HepG2 (cell line): ENCODE results near the gene AP4M1. TPM values are rescaled to one million over a fixed set of nuclear protein-coding genes. Genes with fewer than 3 reads are reported as not detected.

Source experiments
- AGO1 ChIP-seq: fragments of 200-400 bp; formaldehyde crosslinking; IDR thresholded peaks from 2 replicates; pipeline ENCODE4 v1.6.1; 2017; ENCODE audit warnings: mild to moderate bottlenecking, low read depth, low read length, moderate library complexity; ENCODE audit not compliant: poor library complexity, severe bottlenecking
- DNMT1 ChIP-seq: sonication (generic); formaldehyde crosslinking; IDR thresholded peaks from 2 replicates; pipeline ENCODE4 v1.5.1; 2020; ENCODE audit warnings: mild to moderate bottlenecking, missing genetic modification reagents
- FLYWCH1 ChIP-seq: sonication (generic); formaldehyde crosslinking; IDR thresholded peaks from 2 replicates; pipeline ENCODE4 v1.8.1; 2023; ENCODE audit warnings: mild to moderate bottlenecking, missing genetic modification reagents
- FOXP1 ChIP-seq, 2 experiments: fragments of 450-650 bp in 1 of 2; IDR thresholded peaks; 2 replicates each; pipeline ENCODE4 v1.6.1; 2017 to 2018; ENCODE audit warnings: antibody characterized with exemption in 1 of 2
- GABPB1 ChIP-seq: IDR thresholded peaks from 2 replicates; pipeline ENCODE4 v1.6.1; 2016; ENCODE audit warnings: mild to moderate bottlenecking, missing genetic modification reagents, moderate library complexity, missing compliant biosample characterization
- HES4 ChIP-seq: sonication (generic); formaldehyde crosslinking; IDR thresholded peaks from 2 replicates; pipeline ENCODE4 v1.9.0; 2021; ENCODE audit warnings: mild to moderate bottlenecking, missing genetic modification reagents, borderline replicate concordance
- KDM5B ChIP-seq: sonication (generic); formaldehyde crosslinking; IDR thresholded peaks from 2 replicates; pipeline ENCODE4 v1.4.0; 2020; ENCODE audit warnings: missing genetic modification reagents, mild to moderate bottlenecking, borderline replicate concordance
- POGZ ChIP-seq: sonication (generic); formaldehyde crosslinking; IDR thresholded peaks from 2 replicates; pipeline ENCODE4 v1.4.0; 2020; ENCODE audit warnings: mild to moderate bottlenecking, missing genetic modification reagents
- SPEN ChIP-seq: sonication (generic); formaldehyde crosslinking; IDR thresholded peaks from 2 replicates; pipeline ENCODE4 v1.5.1; 2020; ENCODE audit warnings: low read depth, mild to moderate bottlenecking, missing genetic modification reagents
- ZNF563 ChIP-seq: sonication (generic); formaldehyde crosslinking; IDR thresholded peaks from 2 replicates; pipeline ENCODE4 v1.8.0; 2022; ENCODE audit warnings: mild to moderate bottlenecking, moderate library complexity, missing genetic modification reagents
- ZNF567 ChIP-seq: sonication (generic); formaldehyde crosslinking; IDR thresholded peaks from 2 replicates; pipeline ENCODE4 v1.8.1; 2023; ENCODE audit warnings: mild to moderate bottlenecking, missing genetic modification reagents, borderline replicate concordance
- ZNF615 ChIP-seq: sonication (generic); formaldehyde crosslinking; IDR thresholded peaks from 2 replicates; pipeline ENCODE4 v1.5.0; 2020; ENCODE audit warnings: mild to moderate bottlenecking, missing genetic modification reagents, borderline replicate concordance
- ZNF749 ChIP-seq: sonication (generic); formaldehyde crosslinking; IDR thresholded peaks from 2 replicates; pipeline ENCODE4 v1.8.0; 2022; ENCODE audit warnings: mild to moderate bottlenecking, missing genetic modification reagents, moderate library complexity, borderline replicate concordance
- ZNF782 ChIP-seq: sonication (generic); formaldehyde crosslinking; IDR thresholded peaks from 2 replicates; pipeline ENCODE4 v1.4.0; 2020; ENCODE audit warnings: missing genetic modification reagents, mild to moderate bottlenecking, borderline replicate concordance
- ZNF839 ChIP-seq: sonication (generic); formaldehyde crosslinking; IDR thresholded peaks from 2 replicates; pipeline ENCODE4 v1.4.0; 2020; ENCODE audit warnings: missing genetic modification reagents, mild to moderate bottlenecking, borderline replicate concordance
- polyA plus RNA-seq, 8 experiments: library from polyadenylated mRNA; depleted of rRNA in 3 of 8; stranded (reverse) in 7 of 8; unstranded in 1 of 8; fragments of >200 nt; fragmentation: Illumina TruSeq in 4 of 8; extraction: Trizol in 4 of 8; gene quantifications; 2 replicates each; pipeline versions ENCODE4 v1.2.1 to v1.2.3, GENCODE V29; 2011 to 2016; ENCODE audit warnings: low read depth in 4 of 8, missing spikeins in 1 of 8, mixed read lengths in 1 of 8; ENCODE audit not compliant: insufficient read depth in 1 of 8
- total RNA-seq, 5 experiments: library from RNA; depleted of rRNA; stranded (reverse); fragments of >200 nt; fragmentation: Illumina TruSeq; extraction: Trizol; gene quantifications; 2 replicates each; pipeline ENCODE4 v1.2.3, GENCODE V29; 2016; ENCODE audit warnings: low read depth in 1 of 5
- TF ChIP-seq, protein P1 (sequence below): sonication (generic); formaldehyde crosslinking; IDR thresholded peaks from 2 replicates; pipeline ENCODE4 v1.4.0; 2020; ENCODE audit warnings: missing genetic modification reagents
- TF ChIP-seq, protein P2 (sequence below): sonication (generic); formaldehyde crosslinking; IDR thresholded peaks from 2 replicates; pipeline ENCODE4 v1.4.0; 2020; ENCODE audit warnings: missing genetic modification reagents
- TF ChIP-seq, protein P3 (sequence below): sonication (generic); formaldehyde crosslinking; IDR thresholded peaks from 2 replicates; pipeline ENCODE4 v1.4.0; 2020; ENCODE audit warnings: missing genetic modification reagents
- TF ChIP-seq, protein P4 (sequence below): sonication (generic); formaldehyde crosslinking; IDR thresholded peaks from 2 replicates; pipeline ENCODE4 v1.5.0; 2020; ENCODE audit warnings: missing genetic modification reagents
- TF ChIP-seq, protein P5 (sequence below): sonication (generic); formaldehyde crosslinking; IDR thresholded peaks from 2 replicates; pipeline ENCODE4 v1.4.0; 2020; ENCODE audit warnings: missing genetic modification reagents, borderline replicate concordance

AP4M1 gene
- total and polyA plus RNA-seq, 2 of the 13 experiments (the other 11 are each of a cell fraction or from before 2014, with no cell fraction given): 6.3 to 9.7 TPM

DNA sequence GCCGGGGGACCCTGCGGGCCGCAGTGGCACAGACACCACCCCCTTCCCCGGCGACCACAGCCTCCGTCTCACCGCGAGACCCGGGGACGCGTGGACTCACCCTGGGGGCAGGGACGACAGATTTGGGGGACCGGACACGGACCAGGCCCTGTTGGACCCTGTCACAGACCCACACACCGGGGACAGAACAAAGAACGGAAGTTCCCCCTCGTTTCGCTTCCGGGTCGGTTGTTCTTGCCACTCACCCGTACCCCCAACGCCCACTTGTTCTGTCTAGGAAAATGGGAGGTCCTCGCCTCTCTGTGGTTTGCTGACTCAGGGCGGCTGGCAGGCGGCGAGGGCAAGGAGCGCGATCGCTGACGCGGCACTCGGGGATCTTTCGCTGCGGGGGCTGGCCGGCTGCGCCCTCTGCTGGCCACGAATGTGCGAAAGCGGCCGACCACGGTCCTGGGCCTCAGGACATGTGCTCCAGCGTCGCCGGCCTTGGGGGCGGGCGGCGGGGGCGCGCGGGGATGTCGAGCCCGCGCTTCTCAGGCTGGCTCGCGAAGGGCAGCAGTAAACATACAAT lies 19.8 kb upstream of the AP4M1 start, which contains the start of gene ZNF3 (continued):
- TF ChIP-seq, protein P1, sequence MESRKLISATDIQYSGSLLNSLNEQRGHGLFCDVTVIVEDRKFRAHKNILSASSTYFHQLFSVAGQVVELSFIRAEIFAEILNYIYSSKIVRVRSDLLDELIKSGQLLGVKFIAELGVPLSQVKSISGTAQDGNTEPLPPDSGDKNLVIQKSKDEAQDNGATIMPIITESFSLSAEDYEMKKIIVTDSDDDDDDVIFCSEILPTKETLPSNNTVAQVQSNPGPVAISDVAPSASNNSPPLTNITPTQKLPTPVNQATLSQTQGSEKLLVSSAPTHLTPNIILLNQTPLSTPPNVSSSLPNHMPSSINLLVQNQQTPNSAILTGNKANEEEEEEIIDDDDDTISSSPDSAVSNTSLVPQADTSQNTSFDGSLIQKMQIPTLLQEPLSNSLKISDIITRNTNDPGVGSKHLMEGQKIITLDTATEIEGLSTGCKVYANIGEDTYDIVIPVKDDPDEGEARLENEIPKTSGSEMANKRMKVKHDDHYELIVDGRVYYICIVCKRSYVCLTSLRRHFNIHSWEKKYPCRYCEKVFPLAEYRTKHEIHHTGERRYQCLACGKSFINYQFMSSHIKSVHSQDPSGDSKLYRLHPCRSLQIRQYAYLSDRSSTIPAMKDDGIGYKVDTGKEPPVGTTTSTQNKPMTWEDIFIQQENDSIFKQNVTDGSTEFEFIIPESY (CRISPR knock-in tag): peak; percentile 82
- peak; percentile 42; the same call in 1 of the 2 replicates for TF ChIP-seq ZNF615
- TF ChIP-seq, protein P2, sequence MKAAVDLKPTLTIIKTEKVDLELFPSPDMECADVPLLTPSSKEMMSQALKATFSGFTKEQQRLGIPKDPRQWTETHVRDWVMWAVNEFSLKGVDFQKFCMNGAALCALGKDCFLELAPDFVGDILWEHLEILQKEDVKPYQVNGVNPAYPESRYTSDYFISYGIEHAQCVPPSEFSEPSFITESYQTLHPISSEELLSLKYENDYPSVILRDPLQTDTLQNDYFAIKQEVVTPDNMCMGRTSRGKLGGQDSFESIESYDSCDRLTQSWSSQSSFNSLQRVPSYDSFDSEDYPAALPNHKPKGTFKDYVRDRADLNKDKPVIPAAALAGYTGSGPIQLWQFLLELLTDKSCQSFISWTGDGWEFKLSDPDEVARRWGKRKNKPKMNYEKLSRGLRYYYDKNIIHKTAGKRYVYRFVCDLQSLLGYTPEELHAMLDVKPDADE (CRISPR knock-in tag): 0 out of 2 replicates have a peak, but pooled peaks have one; percentile 67
- TF ChIP-seq ZNF563 (CRISPR knock-in tag): peak; percentile 74
- TF ChIP-seq KDM5B (CRISPR knock-in tag): peak; percentile 92
- TF ChIP-seq FOXP1 (IDR thresholded peaks at IDR 0.05): no peak
- 0 out of 2 replicates have a peak, but pooled peaks have one; percentile 7 for TF ChIP-seq FOXP1 (CRISPR knock-in tag; IDR thresholded peaks at IDR 0.05)
- peak; percentile 99 for TF ChIP-seq GABPB1 (CRISPR knock-in tag)
- peak; percentile 53; the same call in 1 of the 2 replicates for TF ChIP-seq ZNF839 (CRISPR knock-in tag)
- no peak; the same call in 1 of the 2 replicates for TF ChIP-seq ZNF567 (CRISPR knock-in tag)
- peak; percentile 86 for TF ChIP-seq POGZ
- TF ChIP-seq HES4 (CRISPR knock-in tag): peak; percentile 69; the same call in 1 of the 2 replicates
- TF ChIP-seq DNMT1 (CRISPR knock-in tag): 0 out of 2 replicates have a peak, but pooled peaks have one; percentile 21
- TF ChIP-seq ZNF782 (CRISPR knock-in tag): peak; percentile 53; the same call in 1 of the 2 replicates
- peak; percentile 75; the same call in 1 of the 2 replicates for TF ChIP-seq FLYWCH1 (CRISPR knock-in tag)
- TF ChIP-seq AGO1: peak; percentile 47
- TF ChIP-seq, protein P3, sequence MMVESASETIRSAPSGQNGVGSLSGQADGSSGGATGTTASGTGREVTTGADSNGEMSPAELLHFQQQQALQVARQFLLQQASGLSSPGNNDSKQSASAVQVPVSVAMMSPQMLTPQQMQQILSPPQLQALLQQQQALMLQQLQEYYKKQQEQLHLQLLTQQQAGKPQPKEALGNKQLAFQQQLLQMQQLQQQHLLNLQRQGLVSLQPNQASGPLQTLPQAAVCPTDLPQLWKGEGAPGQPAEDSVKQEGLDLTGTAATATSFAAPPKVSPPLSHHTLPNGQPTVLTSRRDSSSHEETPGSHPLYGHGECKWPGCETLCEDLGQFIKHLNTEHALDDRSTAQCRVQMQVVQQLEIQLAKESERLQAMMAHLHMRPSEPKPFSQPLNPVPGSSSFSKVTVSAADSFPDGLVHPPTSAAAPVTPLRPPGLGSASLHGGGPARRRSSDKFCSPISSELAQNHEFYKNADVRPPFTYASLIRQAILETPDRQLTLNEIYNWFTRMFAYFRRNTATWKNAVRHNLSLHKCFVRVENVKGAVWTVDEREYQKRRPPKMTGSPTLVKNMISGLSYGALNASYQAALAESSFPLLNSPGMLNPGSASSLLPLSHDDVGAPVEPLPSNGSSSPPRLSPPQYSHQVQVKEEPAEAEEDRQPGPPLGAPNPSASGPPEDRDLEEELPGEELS: peak; percentile 74; the same call in 1 of the 2 replicates
- TF ChIP-seq, protein P4, sequence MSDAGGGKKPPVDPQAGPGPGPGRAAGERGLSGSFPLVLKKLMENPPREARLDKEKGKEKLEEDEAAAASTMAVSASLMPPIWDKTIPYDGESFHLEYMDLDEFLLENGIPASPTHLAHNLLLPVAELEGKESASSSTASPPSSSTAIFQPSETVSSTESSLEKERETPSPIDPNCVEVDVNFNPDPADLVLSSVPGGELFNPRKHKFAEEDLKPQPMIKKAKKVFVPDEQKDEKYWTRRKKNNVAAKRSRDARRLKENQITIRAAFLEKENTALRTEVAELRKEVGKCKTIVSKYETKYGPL (CRISPR knock-in tag): no peak
- TF ChIP-seq, protein P5, sequence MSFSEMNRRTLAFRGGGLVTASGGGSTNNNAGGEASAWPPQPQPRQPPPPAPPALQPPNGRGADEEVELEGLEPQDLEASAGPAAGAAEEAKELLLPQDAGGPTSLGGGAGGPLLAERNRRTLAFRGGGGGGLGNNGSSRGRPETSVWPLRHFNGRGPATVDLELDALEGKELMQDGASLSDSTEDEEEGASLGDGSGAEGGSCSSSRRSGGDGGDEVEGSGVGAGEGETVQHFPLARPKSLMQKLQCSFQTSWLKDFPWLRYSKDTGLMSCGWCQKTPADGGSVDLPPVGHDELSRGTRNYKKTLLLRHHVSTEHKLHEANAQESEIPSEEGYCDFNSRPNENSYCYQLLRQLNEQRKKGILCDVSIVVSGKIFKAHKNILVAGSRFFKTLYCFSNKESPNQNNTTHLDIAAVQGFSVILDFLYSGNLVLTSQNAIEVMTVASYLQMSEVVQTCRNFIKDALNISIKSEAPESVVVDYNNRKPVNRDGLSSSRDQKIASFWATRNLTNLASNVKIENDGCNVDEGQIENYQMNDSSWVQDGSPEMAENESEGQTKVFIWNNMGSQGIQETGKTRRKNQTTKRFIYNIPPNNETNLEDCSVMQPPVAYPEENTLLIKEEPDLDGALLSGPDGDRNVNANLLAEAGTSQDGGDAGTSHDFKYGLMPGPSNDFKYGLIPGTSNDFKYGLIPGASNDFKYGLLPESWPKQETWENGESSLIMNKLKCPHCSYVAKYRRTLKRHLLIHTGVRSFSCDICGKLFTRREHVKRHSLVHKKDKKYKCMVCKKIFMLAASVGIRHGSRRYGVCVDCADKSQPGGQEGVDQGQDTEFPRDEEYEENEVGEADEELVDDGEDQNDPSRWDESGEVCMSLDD (CRISPR knock-in tag): peak; percentile 95
- peak; percentile 79; the same call in 1 of the 2 replicates for TF ChIP-seq ZNF749 (CRISPR knock-in tag)
- peak; percentile 92 for TF ChIP-seq SPEN
